LNCaP clone FGC (cell line): ENCODE results near the gene RNF11.

ENCODE experiments used
- DNase-seq: peaks from one replicate; pipeline ENCODE4 v3.0.0-alpha.2; 2011; ENCODE audit warnings: low read depth
- H3K4me3 ChIP-seq: 2 replicates; pipeline ENCODE4 v1.5.1; 2011; ENCODE audit warnings: mild to moderate bottlenecking, low read depth, low read length, control low read depth
- TF ChIP-seq, protein P1 (sequence below): IDR thresholded peaks from 2 replicates; pipeline ENCODE4 v1.5.1; 2012; ENCODE audit warnings: mild to moderate bottlenecking; ENCODE audit not compliant: control insufficient read depth, insufficient read depth; ENCODE audit errors: extremely low read depth

RNF11 gene

DNA sequence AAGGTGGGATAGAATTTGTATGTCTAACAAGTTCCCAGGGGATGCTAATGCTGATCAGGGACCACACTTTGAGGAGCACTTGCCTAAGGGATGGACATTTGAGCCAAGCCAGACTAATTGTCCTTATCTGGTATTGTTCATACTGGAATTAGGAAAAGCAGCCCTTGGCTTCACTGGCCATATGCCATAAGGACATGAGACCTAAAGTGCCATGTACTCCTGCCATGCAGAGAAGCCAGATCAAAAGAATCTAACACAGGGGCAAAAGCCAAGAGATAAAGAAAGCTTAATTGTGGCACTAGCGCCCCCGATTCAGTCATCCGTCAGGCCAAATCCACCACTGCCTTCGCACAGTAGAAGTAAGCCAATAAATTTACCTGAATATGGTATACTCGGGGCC lies 45.7 kb downstream of the RNF11 start:
- no peak overlapping the region for H3K4me3 ChIP-seq
- no peak for DNase-seq
- TF ChIP-seq, protein P1, sequence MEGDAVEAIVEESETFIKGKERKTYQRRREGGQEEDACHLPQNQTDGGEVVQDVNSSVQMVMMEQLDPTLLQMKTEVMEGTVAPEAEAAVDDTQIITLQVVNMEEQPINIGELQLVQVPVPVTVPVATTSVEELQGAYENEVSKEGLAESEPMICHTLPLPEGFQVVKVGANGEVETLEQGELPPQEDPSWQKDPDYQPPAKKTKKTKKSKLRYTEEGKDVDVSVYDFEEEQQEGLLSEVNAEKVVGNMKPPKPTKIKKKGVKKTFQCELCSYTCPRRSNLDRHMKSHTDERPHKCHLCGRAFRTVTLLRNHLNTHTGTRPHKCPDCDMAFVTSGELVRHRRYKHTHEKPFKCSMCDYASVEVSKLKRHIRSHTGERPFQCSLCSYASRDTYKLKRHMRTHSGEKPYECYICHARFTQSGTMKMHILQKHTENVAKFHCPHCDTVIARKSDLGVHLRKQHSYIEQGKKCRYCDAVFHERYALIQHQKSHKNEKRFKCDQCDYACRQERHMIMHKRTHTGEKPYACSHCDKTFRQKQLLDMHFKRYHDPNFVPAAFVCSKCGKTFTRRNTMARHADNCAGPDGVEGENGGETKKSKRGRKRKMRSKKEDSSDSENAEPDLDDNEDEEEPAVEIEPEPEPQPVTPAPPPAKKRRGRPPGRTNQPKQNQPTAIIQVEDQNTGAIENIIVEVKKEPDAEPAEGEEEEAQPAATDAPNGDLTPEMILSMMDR = no peak

DNA sequence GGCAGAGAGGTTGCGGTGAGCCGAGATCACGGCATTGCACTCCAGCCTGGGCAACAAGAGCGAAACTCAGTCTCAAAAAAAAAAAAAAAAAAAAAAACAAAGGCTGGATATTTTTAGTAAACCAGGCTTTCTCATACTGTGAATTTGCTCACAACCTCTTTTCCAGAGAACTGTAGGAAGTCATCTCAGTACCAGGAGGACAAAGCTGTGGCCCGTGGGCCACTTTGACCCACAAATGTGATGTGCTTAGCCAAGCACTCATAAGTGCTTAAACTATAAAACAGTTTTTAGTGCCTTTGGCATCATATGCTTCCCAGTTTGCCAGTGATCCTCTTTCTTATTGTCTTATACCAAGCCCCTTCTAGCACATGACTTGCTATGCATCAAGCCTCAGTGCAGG lies 46.5 kb downstream of the RNF11 start:
- H3K4me3 ChIP-seq = no peak overlapping the region
- TF ChIP-seq, protein P1 = no peak
- DNase-seq = no peak

DNA sequence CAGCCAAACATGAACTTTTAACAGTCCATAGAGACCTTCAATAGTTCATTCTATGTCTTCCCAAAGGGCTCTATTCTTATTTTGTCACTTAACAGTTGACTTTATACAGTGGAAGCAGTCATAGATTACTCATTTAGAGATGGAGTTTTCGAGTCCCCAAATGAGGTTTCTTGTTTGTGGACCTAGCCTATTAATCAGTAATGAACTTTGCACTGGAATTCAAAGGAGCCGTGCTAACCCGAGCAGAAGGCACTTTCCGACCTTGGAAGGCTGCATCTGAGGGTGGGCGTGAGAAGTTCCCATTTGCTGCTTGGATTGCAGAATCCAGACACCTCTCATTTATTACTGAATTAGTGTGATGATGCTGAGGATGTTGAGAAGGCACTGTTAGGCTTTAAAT lies 47.9 kb downstream of the RNF11 start:
- H3K4me3 ChIP-seq = no peak overlapping the region
- TF ChIP-seq, protein P1 = no peak
- no peak for DNase-seq

DNA sequence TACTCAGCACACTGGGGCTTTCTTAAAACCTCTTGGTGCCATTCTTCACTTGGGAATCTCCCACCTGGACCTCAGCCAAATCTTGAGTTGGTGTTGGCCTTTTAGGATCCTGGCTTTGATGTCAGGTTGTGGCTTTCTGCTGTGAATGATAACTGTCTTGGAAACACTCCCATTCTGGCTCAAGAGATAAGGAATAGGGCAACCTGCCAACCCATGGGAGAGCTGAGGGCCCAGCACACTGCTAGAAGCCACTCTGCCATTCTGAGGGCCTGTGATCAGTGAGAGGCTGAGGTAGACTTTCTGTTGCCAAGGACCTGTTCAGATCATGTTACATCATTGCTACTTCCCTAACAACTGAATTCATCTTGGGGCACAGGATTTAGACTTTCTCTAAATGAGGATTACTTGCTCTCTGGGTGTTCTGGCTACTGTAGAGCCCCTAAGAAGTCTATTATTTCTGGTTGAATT lies 48.4 kb downstream of the RNF11 start:
- H3K4me3 ChIP-seq = no peak overlapping the region
- TF ChIP-seq, protein P1 = no peak
- no peak for DNase-seq

DNA sequence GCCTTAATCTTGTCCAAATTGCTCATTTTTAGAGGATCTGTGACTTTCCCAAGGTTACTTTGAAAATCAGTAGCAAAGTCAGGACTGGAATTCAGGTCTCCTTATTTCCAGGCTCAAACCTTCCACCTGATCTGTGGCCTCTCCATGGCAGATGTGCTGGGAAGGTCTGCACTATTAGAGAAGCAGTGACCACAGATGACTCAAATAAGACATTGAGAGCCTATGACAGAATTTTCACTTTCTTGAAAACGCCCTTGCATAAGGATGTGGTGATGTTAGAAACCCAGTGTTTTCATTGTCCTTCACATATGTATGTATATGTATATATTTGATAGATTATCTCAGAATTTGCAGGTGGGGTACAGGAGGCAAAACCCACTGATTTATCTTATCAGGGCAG lies 49.0 kb downstream of the RNF11 start:
- DNase-seq = no peak
- TF ChIP-seq, protein P1 = no peak
- H3K4me3 ChIP-seq = no peak overlapping the region

DNA sequence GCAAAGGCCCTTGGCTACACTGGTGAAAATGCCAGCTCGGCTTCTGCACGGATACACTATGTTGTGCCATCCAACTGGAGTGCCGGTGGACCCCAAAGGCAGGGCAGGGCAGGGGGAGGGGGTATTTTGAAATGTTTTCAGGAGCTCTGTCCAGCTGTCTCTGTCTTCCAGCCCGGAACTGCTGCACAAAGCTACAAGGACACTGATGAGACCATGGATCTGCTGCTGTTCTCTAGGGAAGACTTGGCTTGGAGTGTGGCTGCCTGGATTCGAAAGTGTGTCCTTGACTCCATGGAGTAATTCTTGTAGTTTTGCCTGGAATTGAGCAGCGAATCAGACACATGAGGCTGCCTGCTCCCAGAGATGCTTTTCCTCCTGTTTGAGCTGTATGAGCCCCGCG lies 51.9 kb downstream of the RNF11 start:
- TF ChIP-seq, protein P1 = no peak
- H3K4me3 ChIP-seq = no peak overlapping the region
- no peak for DNase-seq

DNA sequence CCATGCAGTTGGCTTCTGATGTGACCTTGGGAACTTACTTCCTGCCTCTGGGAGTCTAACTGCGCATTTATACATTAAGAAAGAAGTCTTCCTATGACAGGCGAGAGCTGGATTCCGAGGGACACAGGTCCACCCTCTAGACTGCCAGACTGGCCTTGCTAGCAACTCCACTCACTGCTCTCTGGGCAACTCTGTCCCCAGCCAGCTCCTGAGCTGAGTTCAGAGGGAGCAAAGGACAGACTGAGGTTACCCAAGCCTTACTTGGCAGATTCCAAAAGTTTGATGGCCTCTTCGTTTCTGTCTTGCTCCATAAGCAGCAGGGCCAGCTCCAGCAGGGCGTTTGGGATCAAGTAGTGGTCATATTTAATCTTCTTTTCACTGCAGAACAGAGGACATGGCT lies 52.5 kb downstream of the RNF11 start:
- TF ChIP-seq, protein P1 = no peak
- H3K4me3 ChIP-seq = no peak overlapping the region
- DNase-seq = no peak
